Activated gamma-delta T cell (primary cell): ENCODE measurements around the gene TBC1D21.

Source experiments
- DNase-seq: peaks from one replicate; lab custom pipeline; 2025; lab: John Stamatoyannopoulos, UW

The TBC1D21 gene

GRCh38 chr15:73908822-73909122, 35.4 kb downstream of the TBC1D21 start:
- no peak for DNase-seq

- no peak for DNase-seq
These were observed 36.3 kb downstream of the TBC1D21 start for GRCh38 chr15:73909651-73910050.

- no peak for DNase-seq
These were observed 37.3 kb downstream of the TBC1D21 start for GRCh38 chr15:73910522-73911303.

GRCh38 chr15:73912030-73912596, 38.7 kb downstream of the TBC1D21 start:
- DNase-seq = no peak

- no peak for DNase-seq
These were observed 40.8 kb downstream of the TBC1D21 start for GRCh38 chr15:73914145-73914544.

GRCh38 chr15:73915082-73915481, 41.7 kb downstream of the TBC1D21 start:
- DNase-seq = no peak

GRCh38 chr15:73918784-73919183, 45.4 kb downstream of the TBC1D21 start:
- no peak for DNase-seq

GRCh38 chr15:73919706-73920105, 46.3 kb downstream of the TBC1D21 start:
- DNase-seq = no peak

- no peak for DNase-seq
These were observed 48.0 kb downstream of the TBC1D21 start for GRCh38 chr15:73921254-73921925.

GRCh38 chr15:73922186-73923151, 49.1 kb downstream of the TBC1D21 start:
- no peak for DNase-seq

- no peak for DNase-seq
These were observed 49.8 kb downstream of the TBC1D21 start for GRCh38 chr15:73923156-73923487.

GRCh38 chr15:73923488-73924164, 50.3 kb downstream of the TBC1D21 start:
- DNase-seq = no peak

- DNase-seq = no peak
These were observed 51.0 kb downstream of the TBC1D21 start for GRCh38 chr15:73924171-73924921.

GRCh38 chr15:73925848-73926218, 52.5 kb downstream of the TBC1D21 start:
- no peak for DNase-seq

- DNase-seq = no peak
These were observed 53.0 kb downstream of the TBC1D21 start, which contains the start of gene LOXL1 for GRCh38 chr15:73926219-73927002. Gene LOXL1 (plus strand): TSS chr15:73926462. CDS start chr15:73926784, 322 bp downstream.

GRCh38 chr15:73927003-73927475, 53.7 kb downstream of the TBC1D21 start:
- DNase-seq = peak; percentile 29

GRCh38 chr15:73927476-73928240, 54.3 kb downstream of the TBC1D21 start:
- DNase-seq = peak; percentile 58

GRCh38 chr15:73928241-73928579, 54.8 kb downstream of the TBC1D21 start:
- no peak for DNase-seq

- DNase-seq = no peak
These were observed 55.7 kb downstream of the TBC1D21 start for GRCh38 chr15:73928971-73929627.
